Bronchial epithelial cell (primary cell): ENCODE data around the gene BCOR. TPM values are rescaled to one million over a fixed set of nuclear protein-coding genes. Genes with fewer than 3 reads are reported as not detected.

Experiments used
- DNase-seq: peaks from one replicate; pipeline ENCODE4 v3.0.0-alpha.2; 2010; ENCODE audit warnings: low read depth
- FAIRE-seq: peaks from 2 replicates; lab custom pipeline; 2011; peaks lifted over from hg19 to GRCh38; lab: Jason Lieb, UNC
- H3K27me3 ChIP-seq: 2 replicates; pipeline ENCODE4 v1.5.1; 2011; ENCODE audit warnings: low read length; ENCODE audit not compliant: control insufficient read depth, insufficient read depth
- H3K36me3 ChIP-seq: 2 replicates; pipeline ENCODE4 v1.5.1; 2011; ENCODE audit warnings: low read length; ENCODE audit not compliant: control insufficient read depth, insufficient read depth
- H3K4me3 ChIP-seq: 2 replicates; pipeline ENCODE4 v1.5.1; 2011; ENCODE audit warnings: mild to moderate bottlenecking, low read depth, low read length, control low read depth
- CTCF ChIP-seq: IDR thresholded peaks from 2 replicates; pipeline ENCODE4 v1.5.1; 2011; ENCODE audit warnings: mild to moderate bottlenecking, moderate library complexity, low read length, control low read depth, inconsistent platforms; ENCODE audit not compliant: insufficient read depth, severe bottlenecking
- total RNA-seq: library from RNA; depleted of rRNA; stranded (reverse); fragments of >200 nt; gene quantifications from 2 replicates; pipeline ENCODE4 v1.2.1, GENCODE V29; 2014

BCOR gene
- total RNA-seq, 1 donor from 2014 or later: 6.1 TPM

DNA sequence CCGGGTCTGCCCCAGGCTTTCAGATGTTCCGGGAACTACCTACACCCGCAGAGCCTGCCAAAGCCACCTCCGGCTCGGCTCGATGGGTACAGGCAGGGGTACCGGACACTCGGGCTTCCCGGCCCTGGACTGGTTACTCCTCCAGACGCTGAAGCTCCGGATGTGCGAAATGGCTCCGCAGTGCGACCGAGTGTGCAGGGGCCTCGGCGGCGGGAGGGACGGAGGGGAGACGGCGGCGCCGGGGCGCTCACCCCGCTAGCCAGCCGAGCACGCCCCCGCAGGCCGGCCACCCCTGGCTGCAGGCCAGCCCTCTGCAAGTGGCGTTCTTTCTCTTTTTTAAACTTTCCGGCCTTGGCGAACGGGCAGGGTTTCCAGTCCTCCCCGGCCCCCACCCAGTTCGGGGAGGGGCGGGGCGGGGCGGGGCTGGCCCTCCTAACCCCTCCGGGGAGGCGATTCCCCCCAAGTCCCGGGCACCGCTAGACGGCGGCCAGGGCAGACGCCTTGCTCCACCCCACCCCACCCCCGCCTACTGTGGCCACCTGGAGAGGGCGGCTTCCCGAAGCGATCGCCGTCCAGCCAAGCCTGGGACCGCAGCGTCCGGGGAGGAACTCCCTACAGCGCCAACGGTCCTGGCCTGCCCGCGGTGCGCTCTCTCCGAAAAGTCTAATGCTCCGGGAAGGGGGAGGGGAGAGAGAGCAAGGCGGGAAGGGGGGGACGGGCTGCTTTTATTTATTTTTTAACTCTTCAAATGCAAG, 7.5 kb downstream of the BCOR start:
- peak overlapping the region; percentile 8 for H3K4me3 ChIP-seq
- TF ChIP-seq CTCF: no peak
- no peaks in the 10 kb centered on the region for H3K27me3 ChIP-seq
- FAIRE-seq: no peak
- no peak for DNase-seq
- no peaks in the 10 kb centered on the region for H3K36me3 ChIP-seq

DNA sequence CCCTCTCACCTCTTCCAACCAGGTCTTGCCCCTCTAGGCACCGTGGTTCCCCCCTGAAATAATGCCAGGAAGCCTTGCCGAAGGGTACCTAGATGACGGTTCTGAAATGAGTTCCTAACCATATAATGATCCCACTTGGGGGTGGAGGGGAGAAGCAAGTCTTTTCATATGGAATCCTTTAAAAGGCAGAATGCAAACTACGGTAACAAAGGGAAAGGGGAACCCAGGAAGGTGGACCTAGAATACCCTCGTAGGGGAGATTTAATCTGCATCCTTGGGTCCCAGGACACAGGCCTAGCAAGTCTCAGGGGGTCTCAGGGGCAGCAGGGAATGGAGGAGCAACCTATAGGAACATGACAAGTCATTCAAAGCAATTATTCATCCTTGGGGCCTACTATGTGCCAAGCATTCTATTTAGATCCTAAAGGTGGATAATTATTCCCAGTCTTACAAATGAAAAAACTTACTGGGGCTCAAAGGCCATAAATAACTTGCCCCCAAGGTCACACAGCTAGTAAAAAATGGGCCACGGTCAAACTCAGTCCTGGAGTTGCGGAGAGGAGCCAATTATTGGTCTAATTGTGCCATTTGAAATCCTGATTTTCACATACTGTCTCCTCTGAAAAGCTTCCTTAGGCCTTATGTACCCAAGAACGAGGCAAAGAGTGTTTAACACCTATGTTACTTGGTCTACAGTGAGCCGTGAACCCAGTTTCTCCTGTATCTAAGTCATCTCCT, 8.8 kb downstream of the BCOR start:
- DNase-seq (no peak), FAIRE-seq (no peak)
- Histone ChIP-seq H3K27me3 (no peaks in the 10 kb centered on the region), H3K4me3 (no peak overlapping the region), H3K36me3 (no peaks in the 10 kb centered on the region)
- TF ChIP-seq CTCF: no peak

- H3K27me3 ChIP-seq: no peaks in the 10 kb centered on the region
- no peaks in the 10 kb centered on the region for H3K36me3 ChIP-seq
- no peak for FAIRE-seq
These were observed 9.5 kb downstream of the BCOR start for GRCh38 chrX:40088299-40088625.

DNA sequence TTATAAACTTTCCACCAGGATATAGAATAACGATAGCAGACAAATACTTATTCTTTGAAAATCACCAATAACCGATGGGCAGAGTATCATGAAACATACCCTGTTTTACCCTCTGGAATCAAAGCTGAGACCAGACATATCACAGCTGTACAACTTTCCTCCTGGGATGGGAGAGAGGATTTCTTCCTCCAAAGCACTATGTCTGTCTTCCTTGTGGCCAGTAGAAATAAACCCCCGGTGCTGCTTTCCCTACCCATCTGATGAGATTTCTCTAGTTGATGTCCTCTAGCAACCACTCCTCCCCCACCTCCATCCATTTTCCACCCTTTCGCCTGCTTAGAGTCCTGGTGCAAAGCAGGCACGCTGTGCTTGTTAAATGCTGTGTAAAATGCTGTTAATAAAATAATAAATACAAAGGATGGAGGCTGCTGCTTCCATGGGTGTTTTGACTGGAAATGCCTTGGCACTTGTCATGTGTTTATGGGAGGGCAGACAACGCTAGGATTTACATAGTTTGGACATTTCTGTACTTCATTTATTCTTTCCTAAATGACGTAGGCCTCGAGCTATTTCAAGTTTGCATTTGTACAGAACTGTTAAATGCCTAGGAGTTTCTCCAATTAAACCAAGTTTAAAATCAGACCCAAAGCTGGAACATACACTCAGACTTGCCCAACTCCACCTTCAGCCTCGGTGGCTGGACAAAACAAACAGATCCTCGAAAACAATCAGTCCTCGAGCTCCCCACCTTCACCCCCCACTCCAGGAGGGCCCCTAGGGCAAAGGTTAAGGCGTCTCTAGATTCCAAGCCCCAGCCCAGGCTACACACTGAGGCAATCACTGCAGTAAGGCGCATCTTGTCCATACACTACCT, 10.1 kb downstream of the BCOR start:
- H3K36me3 ChIP-seq: no peaks in the 10 kb centered on the region
- DNase-seq: no peak
- H3K27me3 ChIP-seq: no peaks in the 10 kb centered on the region
- TF ChIP-seq CTCF: no peak
- no peak overlapping the region for H3K4me3 ChIP-seq
- no peak for FAIRE-seq

More at GRCh38 chrX:40088299-40088625, 9.5 kb downstream of the BCOR start:
- no peak for DNase-seq
- no peak overlapping the region for H3K4me3 ChIP-seq
- no peak for TF ChIP-seq CTCF

DNA sequence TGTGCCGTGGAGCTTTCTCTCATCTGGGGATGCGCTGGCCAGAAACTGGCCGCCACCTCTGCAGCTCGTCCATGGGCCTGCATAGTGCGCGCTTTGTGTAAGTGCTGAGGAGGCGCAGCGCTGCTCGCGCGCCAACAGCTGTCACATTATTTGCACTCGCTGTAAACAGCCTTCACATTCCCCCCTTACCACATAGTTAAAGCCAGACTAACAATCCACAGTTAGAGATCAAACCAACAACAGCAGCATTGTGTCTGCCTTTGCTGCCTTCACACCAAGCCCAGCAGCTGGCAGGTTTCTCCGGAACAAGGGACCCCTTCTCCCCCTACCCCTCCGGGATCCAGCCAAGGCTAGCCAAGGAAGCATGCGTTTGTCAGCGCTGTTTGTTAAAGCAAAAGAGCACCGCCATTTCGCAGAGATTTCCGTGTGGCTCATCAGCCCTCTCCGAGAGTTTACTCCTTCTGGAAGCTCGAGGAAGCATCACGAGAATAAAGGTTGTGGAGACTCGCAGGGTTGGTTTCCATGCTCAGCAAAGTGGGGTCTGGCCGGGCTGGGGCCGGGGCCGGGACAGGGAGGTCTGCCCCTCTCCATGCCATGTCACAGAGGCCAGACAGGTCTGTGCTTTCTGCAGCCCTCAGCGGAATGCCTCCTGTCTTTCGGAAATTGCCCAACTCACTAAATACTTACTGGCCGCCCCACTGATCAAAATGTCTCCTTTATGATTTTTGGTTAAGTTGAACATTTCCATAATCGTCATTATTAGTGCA, 11.0 kb downstream of the BCOR start:
- TF ChIP-seq CTCF: no peak
- FAIRE-seq: no peak

More for the DNA sequence above, 11.0 kb downstream of the BCOR start:
- DNase-seq: no peak
- Histone ChIP-seq H3K36me3 (no peaks in the 10 kb centered on the region), H3K4me3 (no peak overlapping the region), H3K27me3 (no peaks in the 10 kb centered on the region)
